Measurements from ENCODE around the gene ASXL1.

DNA sequence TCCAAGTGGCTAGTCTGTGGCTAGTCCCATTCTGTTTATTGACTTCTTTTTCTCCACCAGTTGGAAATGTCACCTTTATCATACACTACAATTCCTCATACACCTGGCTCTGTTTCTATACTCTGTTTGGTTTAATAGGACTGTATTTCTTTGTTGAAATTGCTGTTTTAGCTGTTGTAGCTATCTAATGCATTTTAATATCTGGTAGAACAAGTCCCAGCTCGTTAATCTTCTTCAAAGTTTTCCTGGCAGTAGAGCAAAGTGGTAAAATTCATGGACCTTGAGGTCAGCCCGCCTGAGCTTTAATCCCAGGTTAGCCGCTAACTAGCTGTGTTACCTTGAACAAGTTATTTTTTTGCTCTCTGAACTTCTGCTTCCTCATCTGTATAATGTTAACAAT is 9.9 kb upstream of the ASXL1 start:
- no peak for TF ChIP-seq POLR2A (IDR thresholded peaks at IDR 0.05; ENCODE audit: low read depth, low read length)
- TF ChIP-seq POLR2AphosphoS5 (IDR thresholded peaks at IDR 0.05; ENCODE audit: low read depth, low read length), result no peak
- TF ChIP-seq TAF1 (IDR thresholded peaks at IDR 0.05; ENCODE audit: borderline replicate concordance, low read depth, low read length), result no peak
